Activated CD4-positive, alpha-beta T cell treated with anti-CD3 and anti-CD28 coated beads, Interleukin-2, amount 50 U/mL, for 24 hours (primary cell): ENCODE measurements around the gene STAP2.
"Not testable (repeated sequence)": the region's sequence is repeated elsewhere in the genome, so short reads cannot be mapped to it uniquely, and the experiment has no call there.

Experiments used
- DNase-seq, 2 donors: peaks; one replicate each; pipeline ENCODE4 v3.0.0-alpha.2; 2020; ENCODE audit warnings: low read depth in 1 of 2, low spot score in 1 of 2

The STAP2 gene

DNA sequence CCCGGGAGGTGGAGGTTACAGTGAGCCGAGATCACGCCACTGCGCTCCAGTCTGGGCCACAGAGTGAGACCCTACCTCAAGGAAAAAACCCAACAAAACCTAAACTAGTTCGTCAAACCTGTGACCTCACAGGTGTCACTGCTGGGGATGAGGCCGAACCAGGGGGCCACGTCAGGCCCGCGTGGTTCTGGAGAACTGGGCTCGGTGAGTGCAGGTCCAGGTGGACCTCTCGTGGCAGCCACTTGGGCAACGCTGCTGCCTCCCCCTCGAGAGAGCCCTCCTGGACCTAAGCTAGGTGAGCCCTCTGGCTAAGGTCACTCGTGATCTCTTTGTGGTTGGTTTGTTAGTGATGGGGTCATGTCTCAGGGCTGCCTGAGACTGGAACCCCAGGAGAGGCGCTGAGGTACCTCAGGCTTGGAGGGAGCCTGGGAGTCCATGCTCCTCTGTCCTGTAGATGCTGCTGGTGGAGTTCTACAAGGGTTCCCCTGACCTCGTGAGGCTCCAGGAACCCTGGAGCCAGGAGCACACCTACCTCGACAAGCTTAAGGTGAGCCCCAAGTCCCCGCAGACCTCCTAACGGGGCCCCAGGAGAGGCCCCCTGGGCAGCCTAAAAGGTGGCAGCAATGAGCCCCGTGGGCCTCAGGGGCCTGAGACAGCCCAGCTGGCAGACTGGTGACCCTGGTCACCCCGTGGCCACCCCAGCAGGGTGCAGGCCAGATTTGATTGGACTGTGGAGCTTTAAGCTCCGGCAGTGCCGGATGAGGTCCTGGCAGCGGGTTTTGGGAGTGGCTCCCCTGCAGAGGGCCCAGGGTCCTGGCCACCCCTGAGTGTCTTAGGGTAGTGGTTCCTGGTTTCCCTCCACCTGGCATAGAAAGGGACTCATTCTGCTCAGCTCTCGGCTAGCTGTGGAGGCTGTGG, 20.3 kb upstream of the STAP2 start:
- DNase-seq: no peak

DNA sequence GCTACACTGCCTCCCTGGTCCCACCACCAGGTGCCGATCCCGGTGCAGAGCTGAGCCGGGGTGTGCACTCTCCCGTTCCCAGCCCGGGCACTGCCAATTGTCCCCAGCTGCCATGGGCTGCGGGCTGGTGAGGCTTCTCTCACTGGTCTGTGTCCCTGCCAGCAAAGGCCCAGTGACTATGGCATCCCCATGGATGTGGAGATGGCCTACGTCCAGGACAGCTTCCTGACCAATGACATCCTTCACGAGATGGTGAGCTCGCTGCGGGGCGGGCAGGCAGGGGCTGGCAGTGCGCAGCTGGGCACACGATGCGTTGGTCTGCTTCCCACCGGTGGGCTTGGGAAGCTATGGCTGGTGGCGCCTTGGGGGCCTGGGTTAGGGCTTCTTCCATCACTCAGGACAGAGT, 19.3 kb upstream of the STAP2 start:
- DNase-seq: no peak

DNA sequence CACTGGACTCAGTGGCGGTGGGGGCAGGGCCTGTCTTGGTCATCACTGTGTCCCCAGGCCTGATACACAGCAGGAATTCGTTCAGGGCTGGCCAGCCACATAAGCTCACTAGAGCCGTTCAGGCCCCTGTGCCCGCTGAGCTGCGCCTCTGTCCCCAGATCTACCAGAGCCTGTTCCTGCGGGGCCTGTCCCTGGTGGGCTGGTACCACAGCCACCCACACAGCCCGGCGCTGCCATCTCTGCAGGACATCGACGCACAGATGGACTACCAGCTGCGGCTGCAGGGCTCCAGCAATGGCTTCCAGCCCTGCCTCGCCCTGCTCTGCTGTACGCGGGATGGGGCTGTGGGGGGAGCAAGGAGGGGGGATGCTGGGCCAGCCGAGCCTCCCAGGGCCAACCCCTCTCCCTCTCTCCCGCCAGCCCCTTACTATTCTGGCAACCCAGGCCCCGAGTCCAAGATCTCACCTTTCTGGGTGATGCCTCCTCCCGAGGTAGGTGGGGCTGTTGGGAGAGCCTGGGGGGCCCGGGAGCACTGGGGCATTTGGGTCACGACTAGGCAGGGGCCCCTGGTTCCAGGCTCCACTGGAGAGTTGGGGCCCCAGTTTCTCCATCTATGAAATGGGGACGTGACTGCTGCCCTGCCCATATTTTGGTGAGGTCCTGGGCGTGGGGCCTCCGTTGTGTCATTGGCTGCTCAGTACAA, 18.6 kb upstream of the STAP2 start:
- DNase-seq: no peak

DNA sequence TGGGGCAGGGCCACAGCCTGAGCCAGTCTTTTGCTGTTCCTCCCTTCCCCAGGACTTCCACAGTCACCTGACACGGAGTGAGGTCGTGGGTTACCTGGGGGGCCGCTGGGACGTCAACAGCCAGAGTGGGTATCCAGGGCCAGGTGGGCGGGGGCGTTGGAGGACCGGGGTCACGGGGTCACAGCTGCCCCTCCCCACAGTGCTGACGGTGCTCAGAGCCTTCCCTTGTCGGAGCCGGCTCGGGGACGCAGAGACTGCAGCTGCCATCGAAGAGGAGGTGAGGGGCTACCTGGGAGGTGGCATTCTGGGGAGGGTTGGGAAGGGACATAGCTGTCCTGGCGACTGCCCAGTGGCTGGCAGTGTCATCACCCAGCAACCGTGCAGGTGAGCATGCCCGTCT, 16.3 kb upstream of the STAP2 start:
- DNase-seq: no peak

DNA sequence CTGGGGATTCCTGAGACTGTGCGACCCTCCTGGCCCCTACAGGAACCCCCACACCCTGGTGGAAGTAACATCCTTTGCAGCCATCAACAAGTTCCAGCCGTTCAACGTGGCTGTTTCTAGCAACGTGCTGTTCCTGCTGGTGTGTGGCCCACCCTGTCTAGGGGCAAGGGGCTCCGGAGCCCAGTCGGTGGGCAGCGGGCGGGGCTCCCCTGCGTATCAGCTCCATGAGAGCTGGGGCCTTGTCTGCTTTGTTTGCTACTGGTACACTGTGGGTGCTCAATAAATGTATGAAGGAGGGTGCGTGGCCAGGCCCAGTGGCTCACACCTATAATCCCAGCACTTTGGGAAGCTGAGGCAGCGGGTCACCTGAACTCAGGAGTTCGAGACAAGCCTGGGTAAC, 15.7 kb upstream of the STAP2 start:
- DNase-seq: no peak

DNA sequence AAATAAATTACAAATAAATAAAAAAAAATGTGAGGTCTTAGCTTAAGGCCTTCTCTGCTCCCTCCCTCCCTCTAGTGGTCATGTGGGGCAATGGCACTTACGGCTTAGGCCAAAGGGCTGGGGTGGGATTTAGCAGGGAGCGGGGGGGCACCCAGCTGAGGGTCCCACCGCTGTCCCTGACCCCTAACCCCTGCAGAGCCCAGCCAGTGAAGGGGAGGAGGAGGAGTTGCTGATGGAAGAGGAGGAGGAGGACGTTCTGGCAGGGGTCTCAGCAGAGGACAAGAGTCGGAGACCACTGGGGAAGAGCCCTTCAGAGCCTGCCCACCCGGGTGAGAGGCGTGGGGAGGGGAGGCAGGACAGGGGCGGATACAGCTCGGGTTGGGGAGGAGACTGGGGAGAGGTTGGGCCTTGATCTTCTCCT, 14.1 kb upstream of the STAP2 start:
- DNase-seq: peak; percentile 35 to 47

DNA sequence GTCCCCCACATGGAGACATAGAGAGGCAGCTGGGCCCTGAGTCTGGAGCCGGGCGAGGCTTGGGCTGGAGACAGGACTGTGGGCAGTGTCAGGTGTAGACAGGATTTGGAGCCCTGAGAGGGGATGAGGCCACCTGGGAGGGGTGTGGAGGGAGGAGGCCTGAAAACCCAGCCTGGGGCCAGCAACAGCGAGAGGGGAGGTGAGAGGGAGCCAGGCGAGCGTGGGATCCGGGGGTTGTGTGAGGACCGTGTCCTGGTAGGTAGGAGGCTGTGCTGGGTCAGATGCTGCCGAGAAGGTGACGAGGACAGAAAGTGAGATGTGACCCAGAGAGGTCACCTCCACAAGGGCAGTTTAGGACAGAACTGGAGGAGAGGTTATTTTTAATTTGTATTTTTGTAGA, 12.1 kb upstream of the STAP2 start:
- no peak for DNase-seq

DNA sequence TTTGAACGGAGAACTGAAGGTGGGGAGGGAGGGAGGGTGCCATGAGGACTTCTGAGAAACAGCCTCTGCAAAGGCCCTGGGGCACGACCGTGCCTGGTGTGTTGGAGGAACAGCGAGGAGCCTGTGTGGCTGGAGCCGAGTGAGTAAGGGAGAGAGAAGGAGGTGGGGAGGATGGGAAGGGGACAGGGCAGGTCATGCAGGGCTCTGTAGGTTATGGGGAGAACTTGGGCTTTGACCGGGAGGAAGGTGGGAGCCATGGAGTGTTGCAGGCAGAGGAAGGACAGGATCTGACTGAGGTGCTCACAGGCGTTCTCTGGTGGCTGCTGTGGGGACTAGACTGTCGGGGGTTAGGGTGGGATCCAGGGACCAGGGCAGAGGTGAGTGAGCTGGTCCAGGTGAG, 11.5 kb upstream of the STAP2 start:
- DNase-seq: no peak

DNA sequence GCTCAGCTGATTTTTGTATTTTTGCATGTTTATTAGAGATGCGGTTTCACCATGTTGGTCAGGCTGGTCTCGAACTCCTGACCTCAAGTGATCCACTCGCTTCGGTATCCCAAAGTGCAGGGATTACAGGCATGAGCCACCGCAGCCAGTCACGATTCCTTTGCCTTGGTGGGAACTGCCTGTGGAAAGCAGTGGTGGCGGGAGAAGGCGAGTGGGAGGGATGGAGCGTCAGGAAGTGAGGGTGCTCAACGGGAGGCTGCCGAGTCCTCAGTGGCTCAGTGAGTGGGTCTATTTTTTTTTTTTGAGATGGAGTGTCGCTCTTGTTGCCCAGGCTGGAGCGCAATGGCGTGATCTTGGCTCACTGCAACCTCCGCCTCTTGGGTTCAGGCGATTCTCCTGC, 10.6 kb upstream of the STAP2 start:
- DNase-seq: not testable (repeated sequence)

DNA sequence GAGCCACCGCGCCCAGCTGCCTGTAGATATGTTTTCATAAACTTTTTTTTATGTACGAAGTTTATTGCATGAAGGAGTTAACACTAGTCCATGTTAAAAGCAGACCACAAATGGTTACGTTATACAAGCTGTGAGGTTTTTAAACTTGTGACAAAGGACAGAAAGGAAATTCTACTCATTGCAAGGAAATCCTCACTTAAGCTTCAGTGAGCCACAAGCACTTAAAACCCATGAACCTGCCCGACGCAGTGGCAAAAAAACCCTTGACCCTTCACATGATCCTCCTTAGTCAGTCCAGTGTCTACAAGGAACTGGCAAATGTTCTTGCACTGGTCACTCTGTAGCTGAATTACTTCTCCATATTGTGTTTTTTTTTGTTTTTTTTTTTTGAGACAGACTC, 8.9 kb upstream of the STAP2 start:
- no peak for DNase-seq

DNA sequence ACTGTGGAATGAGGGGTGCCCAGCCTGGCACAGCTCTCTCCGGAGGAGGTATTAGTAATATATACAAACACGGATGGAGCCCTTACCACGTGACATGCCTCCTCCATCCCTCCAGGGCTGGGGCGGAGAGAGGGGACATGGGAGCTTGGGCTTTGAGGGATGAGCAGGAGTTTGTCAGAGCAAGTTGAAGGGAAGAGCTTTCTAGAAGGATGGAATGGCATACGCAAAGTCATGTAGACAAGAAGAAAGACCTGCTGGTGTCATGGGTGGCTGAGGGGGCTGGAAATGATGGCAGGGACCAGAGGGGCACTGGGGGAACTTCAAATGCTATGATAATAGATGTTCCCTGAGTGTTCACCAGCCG, 7.4 kb upstream of the STAP2 start:
- DNase-seq: no peak

DNA sequence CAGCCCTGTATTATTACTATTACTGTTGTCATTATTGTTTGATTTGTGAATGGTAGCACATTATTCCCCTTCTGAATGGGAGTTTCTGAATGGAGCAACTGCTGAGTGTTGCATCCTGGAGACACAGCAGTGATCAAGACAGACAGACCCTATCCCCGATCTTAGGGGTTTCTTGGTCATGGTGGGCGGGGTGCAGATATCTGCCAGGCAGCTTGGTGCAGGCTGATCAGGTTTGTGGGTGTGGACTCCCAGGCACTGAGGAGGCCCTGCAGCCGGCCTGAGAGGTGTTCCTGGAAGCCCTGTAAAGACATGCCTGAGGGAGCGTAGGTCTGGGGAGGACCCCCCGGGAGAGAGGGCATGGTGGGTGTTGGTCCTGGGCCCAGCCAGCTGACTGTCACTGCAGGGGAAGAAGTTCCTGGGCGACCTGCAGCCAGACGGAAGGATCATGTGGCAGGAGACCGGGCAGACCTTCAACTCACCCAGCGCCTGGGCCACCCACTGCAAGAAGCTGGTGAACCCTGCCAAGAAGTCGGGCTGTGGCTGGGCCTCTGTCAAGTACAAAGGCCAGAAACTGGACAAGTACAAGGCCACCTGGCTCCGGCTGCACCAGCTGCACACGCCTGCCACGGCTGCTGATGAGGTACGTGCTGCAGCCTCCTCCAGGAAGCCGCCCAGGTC, 6.9 kb upstream of the STAP2 start:
- DNase-seq: no peak

DNA sequence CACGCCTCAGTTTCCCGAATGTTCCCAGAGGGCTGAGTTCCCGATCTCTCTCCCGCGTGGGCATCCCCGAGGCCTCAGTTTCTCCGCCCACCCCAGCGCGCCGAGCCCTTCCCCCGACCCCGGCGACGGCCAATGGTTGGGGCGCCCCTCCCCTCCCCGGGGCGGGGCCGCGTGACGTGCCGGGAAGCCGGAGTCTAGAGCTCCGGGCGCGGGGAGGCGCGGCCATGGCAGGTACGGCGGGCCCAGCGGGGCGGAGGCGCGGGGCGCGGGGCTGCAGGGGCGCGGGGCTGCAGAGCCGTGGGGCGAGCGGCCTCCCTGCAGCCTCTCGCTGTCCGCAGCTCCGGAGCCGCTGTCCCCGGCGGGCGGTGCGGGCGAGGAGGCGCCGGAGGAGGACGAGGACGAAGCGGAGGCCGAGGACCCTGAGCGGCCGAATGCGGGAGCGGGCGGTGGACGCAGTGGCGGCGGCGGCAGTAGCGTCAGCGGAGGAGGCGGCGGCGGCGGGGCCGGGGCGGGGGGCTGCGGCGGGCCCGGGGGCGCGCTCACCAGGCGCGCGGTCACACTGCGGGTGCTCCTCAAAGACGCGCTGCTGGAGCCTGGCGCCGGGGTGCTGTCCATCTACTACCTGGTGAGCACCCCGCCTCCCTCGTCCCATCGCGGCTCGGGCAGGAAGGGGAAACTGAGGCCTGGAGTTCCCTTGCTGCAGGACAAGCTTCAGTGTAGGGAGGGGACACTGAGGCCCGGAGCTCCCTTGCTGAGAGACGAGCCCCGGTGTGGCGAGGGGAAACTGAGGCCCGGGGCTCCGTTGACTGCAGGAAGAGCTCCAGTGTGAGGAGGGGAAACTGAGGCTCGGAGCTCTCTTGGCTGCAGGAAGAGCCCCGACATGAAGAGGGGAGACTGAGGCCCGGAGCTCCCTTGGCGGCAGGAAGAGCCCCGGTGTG, 5.0 kb upstream of the STAP2 start, which contains the start of gene MPND:
TSS of gene MPND (plus strand) at position 193 of the 938 bp plus-strand sequence. CDS start at position 225, 32 bp downstream.
- DNase-seq: peak; percentile 91

DNA sequence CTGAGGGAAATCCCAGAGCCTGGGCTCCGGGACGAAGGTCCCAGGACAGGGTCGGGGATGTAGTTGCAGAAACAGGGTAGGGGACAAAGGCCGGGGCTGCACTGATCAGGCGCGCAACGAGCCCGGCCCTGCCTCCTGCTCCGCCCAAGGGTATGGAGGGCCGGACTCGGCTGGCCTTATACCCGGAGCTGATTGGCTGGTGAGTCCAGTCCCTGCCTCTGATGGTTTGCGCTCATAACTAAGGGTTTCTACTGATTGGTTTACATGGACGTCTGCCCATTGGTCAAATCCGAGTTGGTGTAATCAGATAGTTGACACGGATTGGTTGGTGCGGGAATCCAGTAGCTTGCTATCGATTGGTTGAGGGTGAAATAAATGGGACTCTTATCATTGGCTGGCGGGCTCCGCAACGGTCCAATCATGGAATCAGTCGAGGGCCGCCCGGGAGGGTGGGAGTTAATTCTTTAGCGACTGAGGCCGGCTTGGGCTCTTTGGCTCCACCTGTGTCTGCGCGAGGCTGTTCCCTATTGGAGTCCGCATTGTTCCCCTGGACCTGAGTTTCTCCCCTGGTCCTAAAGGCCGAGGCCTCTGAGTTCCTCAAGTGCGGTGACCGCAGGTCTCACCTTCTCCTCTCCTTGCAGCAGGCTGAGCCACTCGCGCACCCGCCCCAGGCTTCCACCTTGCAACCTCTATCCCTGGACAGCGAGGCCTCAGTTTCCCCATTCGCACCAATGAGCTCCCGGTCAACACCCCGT, 4.2 kb upstream of the STAP2 start:
- peak; percentile 72 to 94 for DNase-seq

DNA sequence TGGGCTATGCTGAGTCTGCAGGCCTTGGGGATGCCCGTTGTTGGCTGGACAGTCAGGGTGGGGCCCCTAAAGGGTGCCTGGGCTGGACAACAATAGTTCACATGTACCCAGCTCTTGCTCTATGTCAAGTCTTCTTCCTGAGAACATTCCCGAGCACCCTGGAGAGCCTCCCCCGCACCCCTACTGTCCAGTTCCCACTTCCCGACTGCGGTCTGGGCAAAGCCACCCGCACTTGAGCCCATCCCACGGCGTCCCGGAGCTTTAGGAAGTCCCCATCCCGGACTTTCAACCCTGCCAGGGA, 3.6 kb upstream of the STAP2 start:
- no peak for DNase-seq

DNA sequence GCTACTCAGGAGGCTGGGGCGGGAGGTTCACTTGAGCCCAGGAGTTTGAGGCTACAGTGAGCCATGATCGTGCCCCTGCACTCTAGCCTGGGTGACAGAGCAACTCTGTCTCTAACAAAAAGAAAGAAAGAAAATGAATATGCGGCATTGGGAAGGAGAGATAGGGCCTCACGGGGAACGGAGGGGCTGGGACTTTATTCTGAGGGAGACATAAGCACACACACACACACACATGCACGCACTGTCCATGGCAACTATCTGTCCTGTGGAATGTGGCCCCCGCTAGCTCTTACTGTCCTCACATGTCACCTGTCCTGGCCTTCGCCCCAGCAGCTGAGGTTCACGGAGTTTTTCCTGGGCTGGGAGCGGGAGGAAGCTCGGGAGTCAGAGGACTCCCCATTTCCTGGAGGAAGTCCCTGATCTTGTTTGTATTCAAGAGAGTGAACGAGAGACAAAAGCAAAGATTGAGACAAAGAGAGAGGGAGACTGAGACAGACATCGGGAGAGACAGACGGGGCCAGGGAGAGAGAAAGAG, 654 bp downstream of the STAP2 start:
- no peak for DNase-seq

DNA sequence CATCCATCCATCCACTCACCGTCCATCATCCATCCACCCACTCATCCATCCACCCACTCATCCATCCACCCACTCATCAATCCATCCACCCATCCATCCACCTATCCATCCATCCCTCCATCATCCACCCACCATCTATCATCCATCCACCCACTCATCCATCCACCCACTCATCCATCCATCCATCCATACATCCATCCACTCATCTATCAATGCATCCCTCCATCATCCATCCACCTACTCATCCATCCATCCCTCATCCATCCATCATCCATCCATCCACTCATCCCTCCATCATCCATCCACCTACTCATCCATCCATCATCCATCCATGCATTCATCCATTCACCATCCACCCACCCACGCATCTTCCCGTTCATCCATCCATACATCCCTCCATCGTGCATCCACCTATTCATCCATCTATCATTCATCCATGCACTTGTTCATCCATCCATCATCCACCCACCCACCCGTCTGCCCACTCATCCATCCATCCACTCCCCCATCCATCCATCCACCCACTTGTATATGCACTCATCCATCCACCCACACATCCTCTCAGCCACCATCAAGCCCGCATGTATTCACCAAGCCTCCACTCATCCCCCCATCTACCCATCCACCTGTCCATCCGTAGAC, 3.6 kb downstream of the STAP2 start:
- no peak for DNase-seq

DNA sequence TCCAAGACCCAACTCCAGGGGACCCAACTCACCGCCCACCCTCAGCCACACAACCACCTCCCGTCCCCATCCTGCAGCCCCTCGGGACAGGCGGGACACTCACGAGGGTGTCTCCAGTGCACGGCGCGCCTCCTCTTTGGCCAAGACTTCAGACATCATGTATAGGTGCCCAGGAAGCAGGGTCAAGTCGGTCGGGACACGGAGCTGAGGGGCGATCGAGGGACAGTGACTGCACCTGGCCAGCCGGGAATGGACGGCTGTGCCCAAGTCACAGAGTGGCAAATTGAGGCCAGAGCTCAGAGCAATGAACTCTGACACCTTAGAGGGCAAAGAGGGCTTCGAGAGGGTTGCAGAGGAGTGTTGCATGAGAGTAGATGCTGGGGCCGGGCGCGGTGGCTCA, 8.8 kb downstream of the STAP2 start:
- DNase-seq: no peak

DNA sequence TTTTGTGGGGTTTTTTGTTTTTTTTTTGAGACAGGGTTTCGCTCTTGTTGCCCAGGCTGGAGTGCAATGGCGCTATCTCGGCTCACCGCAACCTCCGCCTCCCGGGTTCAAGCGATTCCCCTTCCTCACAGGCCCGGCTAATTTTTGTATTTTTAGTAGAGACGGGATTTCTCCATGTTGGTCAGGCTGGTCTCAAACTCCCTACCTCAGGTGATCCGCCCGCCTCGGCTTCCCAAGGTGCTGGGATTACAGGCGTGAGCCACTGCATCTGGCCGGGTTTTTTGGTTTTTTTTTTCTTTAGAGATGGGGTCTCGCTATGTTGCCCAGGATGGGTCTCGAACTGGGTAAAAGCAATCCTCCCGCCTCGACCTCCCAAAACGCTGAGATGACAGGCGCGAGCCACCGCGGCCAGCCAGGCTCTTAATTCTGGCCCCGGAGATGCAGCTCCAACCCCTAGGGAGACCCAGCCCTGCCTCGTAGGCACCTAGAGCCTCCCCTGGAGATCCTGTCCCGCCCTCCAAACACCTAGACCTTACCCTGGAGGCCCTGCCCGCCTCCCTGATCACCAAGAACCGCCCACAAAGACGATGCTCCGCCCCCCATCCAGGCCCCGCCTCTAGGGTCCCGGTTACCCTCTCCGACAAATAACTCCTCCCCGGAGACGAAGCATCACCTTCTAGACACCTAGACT, 9.5 kb downstream of the STAP2 start:
- peak in 1 of 2 donors; percentile 34 for DNase-seq
